HG03066 (cell line): ENCODE results near the gene RGS21.

ENCODE experiments used
- ATAC-seq: cut with Tn5 transposase; IDR thresholded peaks from one replicate; pipeline ENCODE4 v1.9.1; 2021; ENCODE audit warnings: low read depth; ENCODE audit not compliant: unreplicated experiment

Gene RGS21

DNA sequence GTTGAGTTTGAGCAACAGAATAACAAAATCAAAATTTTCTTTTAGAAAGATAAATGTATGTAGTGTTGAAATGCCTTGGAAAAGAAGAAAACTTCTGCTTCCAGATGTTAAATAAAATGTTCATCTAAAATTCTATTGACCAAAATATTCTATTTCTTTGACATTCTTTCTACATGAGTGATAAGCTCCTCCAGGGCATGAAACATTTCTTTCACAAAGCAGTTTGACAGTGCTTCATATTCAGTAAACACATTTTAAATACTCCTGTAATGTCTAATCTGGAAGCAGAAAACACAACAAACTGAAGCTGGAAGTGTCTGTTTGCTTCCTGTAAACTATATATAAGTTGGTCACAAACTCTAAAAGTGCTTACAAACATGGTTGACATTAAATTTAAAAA is 61.5 kb downstream of the RGS21 start:
- no peak for ATAC-seq

DNA sequence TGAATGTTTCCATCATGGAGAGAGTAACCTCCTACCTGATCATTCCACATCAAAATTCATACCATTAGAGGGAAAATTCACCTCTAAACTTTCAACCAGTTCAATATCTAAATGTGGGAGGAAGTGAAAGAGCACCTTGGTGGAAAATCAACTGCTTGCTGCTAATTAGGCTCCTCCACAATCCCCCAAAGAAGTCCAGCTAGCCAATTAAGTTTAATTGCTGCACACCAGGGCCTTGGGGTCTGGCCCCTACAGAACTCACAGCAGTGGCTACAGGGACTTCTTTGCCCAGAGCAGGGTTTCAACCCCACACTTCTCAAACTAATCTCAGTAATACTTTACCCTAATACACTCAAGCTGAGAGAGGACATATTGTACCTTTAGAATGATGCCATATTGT is 62.1 kb downstream of the RGS21 start:
- no peak for ATAC-seq

DNA sequence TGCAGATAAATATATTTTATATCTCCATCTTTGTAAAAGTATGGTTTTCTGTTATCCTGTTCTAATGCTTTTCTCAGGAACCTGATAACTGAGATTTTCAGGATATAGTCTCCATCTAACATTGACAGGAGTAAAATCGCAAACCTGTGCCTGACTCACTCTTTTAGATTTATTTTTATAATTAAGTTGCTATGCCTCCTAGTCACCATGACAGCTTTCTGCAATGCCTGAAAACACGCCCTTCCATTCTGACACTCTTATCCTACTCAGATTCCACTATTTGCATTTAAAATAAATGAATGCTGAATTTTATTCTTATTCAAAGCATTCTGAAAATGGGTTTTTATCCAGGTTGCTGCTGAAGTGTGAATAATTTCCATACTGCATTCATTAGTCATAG is 62.8 kb downstream of the RGS21 start:
- no peak for ATAC-seq

DNA sequence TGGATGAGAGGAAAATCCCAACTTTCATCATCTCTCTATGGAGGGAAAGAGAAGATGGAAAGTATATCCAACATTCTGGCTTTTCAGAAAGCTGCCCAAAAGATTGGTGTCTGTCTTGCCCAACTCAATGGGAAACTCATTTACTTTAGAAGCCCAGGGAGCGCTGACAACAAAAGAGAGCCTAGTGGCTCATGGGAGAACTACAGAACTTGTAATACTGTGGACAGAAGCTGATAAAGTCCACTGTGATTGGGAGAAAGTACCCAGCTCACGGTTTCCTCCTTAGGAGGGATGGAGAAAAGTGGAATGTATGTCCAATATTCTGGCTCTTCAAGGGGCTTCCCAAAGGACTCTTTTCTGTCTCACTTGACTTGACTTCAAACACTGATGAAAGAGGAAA is 66.0 kb downstream of the RGS21 start:
- ATAC-seq = no peak

DNA sequence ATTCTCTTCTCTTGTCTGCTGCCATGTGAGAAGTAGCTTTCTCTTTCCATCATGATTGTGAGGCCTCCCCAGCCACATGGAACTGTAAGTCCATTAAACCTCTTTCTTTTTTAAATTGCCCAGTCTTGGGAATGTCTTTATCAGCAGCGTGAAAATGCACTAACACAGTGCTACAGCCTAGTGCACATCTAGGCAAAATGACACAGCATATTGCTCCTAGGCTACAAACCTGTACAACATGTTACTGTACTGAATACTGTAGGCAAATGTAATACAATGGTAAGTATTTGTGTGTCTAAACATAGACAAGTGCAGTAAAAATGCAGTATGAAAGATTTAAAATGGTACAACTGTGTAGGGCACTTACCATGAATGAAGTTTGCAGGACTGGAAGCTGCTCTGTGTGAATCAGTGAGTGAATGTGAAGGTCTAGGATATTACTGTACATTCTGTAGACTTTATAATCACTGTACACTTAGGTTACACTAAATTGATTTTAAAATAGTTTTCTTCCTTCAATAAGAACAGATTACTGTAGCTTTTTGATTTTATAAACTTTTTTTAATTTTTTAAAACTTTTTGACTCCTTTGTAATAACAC is 69.4 kb downstream of the RGS21 start:
- ATAC-seq = no peak

DNA sequence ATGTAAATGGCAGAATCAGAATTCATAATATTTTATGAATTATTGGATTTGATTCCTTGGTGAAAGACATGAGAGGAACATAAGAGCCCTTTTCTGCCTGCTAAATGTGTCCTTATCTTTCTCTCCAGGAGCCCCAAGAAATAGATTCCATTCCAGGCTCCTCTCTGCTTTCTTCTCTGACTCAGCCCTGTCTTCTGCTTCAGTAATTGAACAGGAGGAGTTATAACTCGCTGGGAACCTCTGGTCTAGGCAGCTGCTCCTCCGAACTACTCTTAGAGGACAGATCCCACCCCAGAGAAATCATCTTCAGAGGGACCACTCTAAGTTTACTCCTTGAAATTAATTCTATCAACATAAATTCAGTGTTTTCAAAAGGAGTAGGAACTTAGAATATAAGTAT is 78.4 kb downstream of the RGS21 start:
- ATAC-seq = no peak

DNA sequence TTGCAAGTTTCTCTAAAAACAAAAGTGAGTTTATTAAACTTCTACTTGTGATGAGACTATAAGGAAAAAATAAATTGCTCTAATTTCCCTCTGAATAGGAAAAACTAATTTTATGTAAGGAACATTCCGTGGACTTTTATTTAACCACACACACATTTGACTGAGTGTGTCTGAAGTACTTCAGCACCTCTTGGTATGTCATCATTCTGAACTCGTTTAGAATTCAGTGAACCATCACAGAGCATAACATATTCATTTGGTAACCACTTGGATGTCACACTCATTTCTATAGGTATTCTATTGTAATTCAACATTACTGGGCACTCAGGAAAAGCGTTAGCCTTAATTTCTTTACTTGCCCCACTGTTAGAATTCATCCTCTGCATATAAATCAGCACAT is 79.1 kb downstream of the RGS21 start:
- ATAC-seq = no peak

DNA sequence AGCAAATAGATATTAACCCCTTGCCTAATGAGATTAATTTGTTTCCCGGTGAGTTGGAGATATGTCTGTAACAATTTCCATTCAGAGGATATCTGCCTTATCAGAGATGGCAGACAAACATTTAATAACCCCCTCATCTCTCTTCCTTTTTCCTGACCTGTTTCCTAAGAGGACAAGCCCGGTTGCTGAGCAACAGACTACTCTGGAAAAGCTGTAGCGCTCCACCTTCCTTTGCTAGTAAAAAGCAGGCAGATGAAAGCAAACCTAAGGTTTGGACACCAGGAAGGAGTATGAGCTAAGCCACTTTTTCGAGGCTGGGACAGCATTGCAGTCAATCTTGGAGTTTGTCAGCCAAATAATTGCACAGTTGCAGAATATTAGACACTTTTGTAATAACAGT is 82.4 kb downstream of the RGS21 start:
- no peak for ATAC-seq

DNA sequence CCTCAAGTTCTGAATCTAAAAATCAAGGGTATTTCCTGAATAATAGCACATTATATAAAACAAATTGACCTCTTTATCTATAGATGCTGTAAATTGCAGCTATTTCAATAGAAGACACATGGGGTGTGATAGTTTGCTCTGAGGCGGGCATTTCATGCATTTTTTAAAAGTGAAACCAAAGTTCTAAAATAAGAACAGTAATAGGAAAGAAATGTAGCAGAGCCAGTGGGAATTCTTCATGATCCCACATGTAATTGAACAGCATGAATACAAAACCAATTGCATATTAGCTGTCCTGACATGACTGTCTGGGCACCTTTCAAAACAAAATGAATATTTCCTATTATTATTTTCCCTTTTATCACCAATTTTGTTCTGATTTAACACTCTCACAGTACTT is 85.0 kb downstream of the RGS21 start:
- ATAC-seq = no peak

DNA sequence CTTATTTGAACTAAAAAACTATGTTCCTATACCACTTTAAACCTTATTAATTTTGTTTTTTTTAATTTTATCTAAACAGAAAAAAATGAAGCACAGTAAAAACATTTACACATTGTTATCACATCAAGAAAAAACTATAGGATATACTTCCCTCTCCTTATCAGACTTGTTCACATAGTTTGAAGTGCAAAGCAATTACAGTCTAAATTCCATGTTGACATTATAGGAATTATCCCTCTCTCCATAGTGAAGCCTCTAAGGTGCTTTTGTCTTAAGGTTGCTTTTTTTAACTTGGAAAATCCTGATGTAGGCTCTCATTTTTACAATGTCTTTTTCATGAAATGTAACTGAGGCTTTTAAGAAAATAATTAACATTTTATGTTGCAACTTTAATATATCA is 85.8 kb downstream of the RGS21 start:
- ATAC-seq = no peak

DNA sequence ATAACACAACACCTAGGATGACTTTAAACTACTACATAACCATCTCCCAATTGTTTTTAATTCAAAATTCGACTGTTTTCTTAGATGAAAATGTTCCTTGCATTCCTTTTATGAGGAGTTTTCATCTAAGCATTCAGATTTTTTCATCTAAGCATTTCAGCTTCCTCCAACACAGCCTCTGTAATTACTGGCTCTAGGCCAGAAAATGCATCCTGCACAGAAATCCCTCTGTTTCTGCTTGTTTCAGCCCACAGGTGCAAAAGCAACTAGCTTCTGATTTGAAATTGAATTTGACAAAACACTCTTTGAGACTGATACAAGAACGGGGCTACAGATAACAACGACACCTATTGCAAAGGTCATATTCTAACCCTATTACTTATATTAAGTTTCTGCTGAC is 90.4 kb downstream of the RGS21 start:
- no peak for ATAC-seq
